ENCODE results near the gene F9.

DNA sequence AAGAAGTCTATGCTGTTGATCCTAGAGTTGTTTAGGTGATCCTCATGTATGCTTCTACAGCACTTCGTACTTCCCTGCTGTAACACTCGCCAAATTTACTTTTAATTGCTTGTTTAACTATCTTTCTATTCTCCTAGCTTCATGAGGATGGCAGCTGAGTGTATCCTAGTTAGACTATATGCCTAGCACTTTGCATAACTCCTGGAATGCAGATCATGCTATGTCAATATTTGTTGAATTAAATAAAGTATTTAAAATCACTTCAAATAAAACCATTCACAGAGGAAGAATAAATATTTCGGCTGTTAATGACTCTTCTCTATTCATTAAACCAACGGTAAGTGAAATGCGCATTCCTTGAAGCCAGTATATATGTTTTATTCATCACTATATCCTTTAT lies 55.1 kb downstream of the F9 start:
- TF ChIP-seq, protein P1, sequence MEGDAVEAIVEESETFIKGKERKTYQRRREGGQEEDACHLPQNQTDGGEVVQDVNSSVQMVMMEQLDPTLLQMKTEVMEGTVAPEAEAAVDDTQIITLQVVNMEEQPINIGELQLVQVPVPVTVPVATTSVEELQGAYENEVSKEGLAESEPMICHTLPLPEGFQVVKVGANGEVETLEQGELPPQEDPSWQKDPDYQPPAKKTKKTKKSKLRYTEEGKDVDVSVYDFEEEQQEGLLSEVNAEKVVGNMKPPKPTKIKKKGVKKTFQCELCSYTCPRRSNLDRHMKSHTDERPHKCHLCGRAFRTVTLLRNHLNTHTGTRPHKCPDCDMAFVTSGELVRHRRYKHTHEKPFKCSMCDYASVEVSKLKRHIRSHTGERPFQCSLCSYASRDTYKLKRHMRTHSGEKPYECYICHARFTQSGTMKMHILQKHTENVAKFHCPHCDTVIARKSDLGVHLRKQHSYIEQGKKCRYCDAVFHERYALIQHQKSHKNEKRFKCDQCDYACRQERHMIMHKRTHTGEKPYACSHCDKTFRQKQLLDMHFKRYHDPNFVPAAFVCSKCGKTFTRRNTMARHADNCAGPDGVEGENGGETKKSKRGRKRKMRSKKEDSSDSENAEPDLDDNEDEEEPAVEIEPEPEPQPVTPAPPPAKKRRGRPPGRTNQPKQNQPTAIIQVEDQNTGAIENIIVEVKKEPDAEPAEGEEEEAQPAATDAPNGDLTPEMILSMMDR (conservative IDR thresholded peaks at IDR 0.05; ENCODE audit: low read depth, low read length): no peak
- no peak for TF ChIP-seq EZH2 (IDR thresholded peaks at IDR 0.05; ENCODE audit: borderline replicate concordance, low read depth, low read length, poor library complexity, severe bottlenecking)

Data from A673 (cell line).